HCT116 (cell line): ENCODE data around the gene RHEBL1. TPM values are rescaled to one million over a fixed set of nuclear protein-coding genes. Genes with fewer than 3 reads are reported as not detected.

ENCODE experiments used
- ATAC-seq: fragments of 200-7000 bp; cut with Tn5 transposase; 2 replicates; pipeline ENCODE4 v1.9.1; 2020; ENCODE audit warnings: mild to moderate bottlenecking, moderate library complexity
- BruUV-seq: library from RNA; stranded (reverse); fragments of 400-500 nt; replicated peaks from 2 replicates; lab custom pipeline; 2021; lab: Mats Ljungman, UMichigan
- CTCF ChIA-PET: fragments of 300-600 bp; sonication (Branson Sonifier 250); formaldehyde crosslinking; loops from one replicate; lab custom pipeline; 2021; ENCODE audit warnings: antibody characterized with exemption; lab: Charles Lee
- POLR2A ChIA-PET: fragments of 300-600, 350-600 bp; sonication (Branson Sonifier 250); formaldehyde crosslinking; loops from one replicate; lab custom pipeline; 2021; ENCODE audit warnings: antibody characterized with exemption; lab: Charles Lee
- RAD21 ChIA-PET, 2 experiments: fragments of 300-600 bp; sonication (Branson Sonifier 250); formaldehyde crosslinking; loops; one replicate each; lab custom pipeline; 2023; ENCODE audit warnings: low total read pairs in 2 of 2; ENCODE audit not compliant: uncharacterized antibody in 2 of 2, unreplicated experiment in 2 of 2, low non-redundant PET in 1 of 2; lab: Charles Lee
- DNase-seq: peaks from one replicate; pipeline ENCODE4 v3.0.0-alpha.2; 2010; ENCODE audit warnings: low read depth, low spot score
- H2AFZ ChIP-seq: fragments of 200-600 bp; shearing (Covaris generic), sonication (generic); 2 replicates; pipeline ENCODE4 v1.6.1; 2017; ENCODE audit warnings: low read depth, mixed run types, mixed read lengths, antibody characterized with exemption, low read length; ENCODE audit not compliant: poor library complexity, severe bottlenecking
- H3K27ac ChIP-seq: 2 replicates; pipeline ENCODE4 v1.5.1; 2012; ENCODE audit warnings: low read depth, low read length
- H3K27me3 ChIP-seq: fragments of 200-600 bp; sonication (generic); 2 replicates; pipeline ENCODE4 v1.6.1; 2016; ENCODE audit warnings: mixed run types, low read length, mixed read lengths; ENCODE audit not compliant: insufficient read depth
- H3K36me3 ChIP-seq, 2 experiments: fragments of 200-500 bp in 1 of 2; fragments of 200-600 bp in 1 of 2; sonication (Bioruptor generic) in 1 of 2; sonication (generic) in 1 of 2; 2 replicates each; pipeline versions ENCODE4 v1.5.1 to v1.6.1; 2014 to 2016; ENCODE audit warnings: low read length in 2 of 2, inconsistent platforms in 1 of 2, mixed read lengths in 1 of 2, mixed run types in 1 of 2; ENCODE audit not compliant: insufficient read depth in 2 of 2, control insufficient read depth in 1 of 2
- H3K4me1 ChIP-seq, 2 experiments: fragments of 200-600 bp in 1 of 2; sonication (generic) in 1 of 2; 2 replicates each; pipeline versions ENCODE4 v1.5.1 to v1.6.1; 2012 to 2017; ENCODE audit warnings: low read length in 2 of 2, inconsistent platforms in 1 of 2, mild to moderate bottlenecking in 1 of 2, mixed read lengths in 1 of 2, mixed run types in 1 of 2, moderate library complexity in 1 of 2; ENCODE audit not compliant: insufficient read depth in 2 of 2, control insufficient read depth in 1 of 2
- H3K4me2 ChIP-seq: fragments of 200-600 bp; sonication (generic); 2 replicates; pipeline ENCODE4 v1.6.1; 2017; ENCODE audit warnings: mixed run types, low read length, mixed read lengths
- H3K4me3 ChIP-seq, 2 experiments: fragments of 200-600 bp in 1 of 2; sonication (generic) in 1 of 2; replicated peaks in 1 of 2; 2 replicates each; pipeline ENCODE4 v1.5.1; 2011 to 2016; ENCODE audit warnings: low read length in 2 of 2, control low read depth in 1 of 2, low read depth in 1 of 2, mild to moderate bottlenecking in 1 of 2, mixed read lengths in 1 of 2, mixed run types in 1 of 2
- H3K79me2 ChIP-seq: fragments of 200-600 bp; sonication (generic); 2 replicates; pipeline ENCODE4 v1.6.1; 2017; ENCODE audit warnings: mild to moderate bottlenecking, mixed run types, low read length, moderate library complexity, mixed read lengths; ENCODE audit not compliant: insufficient read depth
- H3K9ac ChIP-seq: fragments of 200-600 bp; sonication (generic); 2 replicates; pipeline ENCODE4 v1.6.1; 2016; ENCODE audit warnings: low read length, mixed read lengths
- H3K9me2 ChIP-seq: fragments of 200-600 bp; sonication (generic), shearing (Covaris generic); 2 replicates; pipeline ENCODE4 v1.6.1; 2017; ENCODE audit warnings: mixed run types, mild to moderate bottlenecking, moderate library complexity; ENCODE audit not compliant: insufficient read depth
- H3K9me3 ChIP-seq, 2 experiments: fragments of 200-500 bp in 1 of 2; fragments of 200-600 bp in 1 of 2; sonication (Bioruptor generic) in 1 of 2; sonication (generic) in 1 of 2; 2 replicates each; pipeline ENCODE4 v1.6.1; 2014 to 2017; ENCODE audit warnings: low read length in 2 of 2, mixed read lengths in 2 of 2, inconsistent platforms in 1 of 2, low read depth in 1 of 2, mild to moderate bottlenecking in 1 of 2, mixed run types in 1 of 2, moderate library complexity in 1 of 2; ENCODE audit not compliant: control insufficient read depth in 1 of 2, insufficient read depth in 1 of 2
- H4K20me1 ChIP-seq: fragments of 200-600 bp; sonication (generic), shearing (Covaris generic); 2 replicates; pipeline ENCODE4 v1.6.1; 2017; ENCODE audit warnings: mixed run types, mild to moderate bottlenecking, moderate library complexity; ENCODE audit not compliant: insufficient read depth
- ATF3 ChIP-seq: IDR thresholded peaks from 2 replicates; pipeline ENCODE4 v1.6.1; 2012
- CBX3 ChIP-seq: IDR thresholded peaks from 2 replicates; pipeline ENCODE4 v1.6.1; 2012; ENCODE audit warnings: low read depth
- CEBPB ChIP-seq: IDR thresholded peaks from 2 replicates; pipeline ENCODE4 v1.6.1; 2012; ENCODE audit warnings: low read depth
- CTCF ChIP-seq, 3 experiments: fragments of 200-600 bp in 1 of 3; sonication (generic) in 1 of 3; IDR thresholded peaks in 2 of 3; conservative IDR thresholded peaks in 1 of 3; 2 replicates each; pipeline ENCODE4 v1.5.1; 2012 to 2017; ENCODE audit warnings: low read depth in 2 of 3, low read length in 2 of 3, antibody characterized with exemption in 1 of 3, borderline replicate concordance in 1 of 3, control low read depth in 1 of 3, mild to moderate bottlenecking in 1 of 3, mixed read lengths in 1 of 3, mixed run types in 1 of 3, moderate library complexity in 1 of 3; ENCODE audit not compliant: insufficient read depth in 1 of 3
- EGR1 ChIP-seq: IDR thresholded peaks from 2 replicates; pipeline ENCODE4 v1.6.1; 2012; ENCODE audit warnings: low read depth
- EZH2 ChIP-seq: fragments of 200-600 bp; sonication (generic); IDR thresholded peaks from 2 replicates; pipeline ENCODE4 v1.6.1; 2017; ENCODE audit warnings: antibody characterized with exemption, mixed run types
- EZH2phosphoT487 ChIP-seq: fragments of 200-600 bp; IDR thresholded peaks from 2 replicates; pipeline ENCODE4 v1.6.1; 2018; ENCODE audit warnings: antibody characterized with exemption, borderline replicate concordance
- FOSL1 ChIP-seq: IDR thresholded peaks from 2 replicates; pipeline ENCODE4 v1.6.1; 2012; ENCODE audit warnings: low read depth
- JUND ChIP-seq: IDR thresholded peaks from 2 replicates; pipeline ENCODE4 v1.6.1; 2012
- MAX ChIP-seq: IDR thresholded peaks from 2 replicates; pipeline ENCODE4 v1.6.1; 2012
- POLR2A ChIP-seq: IDR thresholded peaks from 2 replicates; pipeline ENCODE4 v1.7.0; 2011; ENCODE audit warnings: borderline replicate concordance; ENCODE audit not compliant: insufficient read depth, insufficient read length; ENCODE audit errors: extremely low read depth
- POLR2AphosphoS5 ChIP-seq: IDR thresholded peaks from 2 replicates; pipeline ENCODE4 v1.6.1; 2011; ENCODE audit warnings: mild to moderate bottlenecking, low read depth, low read length, moderate library complexity
- RAD21 ChIP-seq: IDR thresholded peaks from 2 replicates; pipeline ENCODE4 v1.6.1; 2012; ENCODE audit warnings: low read depth, mild to moderate bottlenecking
- SIN3A ChIP-seq: IDR thresholded peaks from 2 replicates; pipeline ENCODE4 v1.6.1; 2012; ENCODE audit warnings: low read depth
- SP1 ChIP-seq: IDR thresholded peaks from 2 replicates; pipeline ENCODE4 v1.6.1; 2012; ENCODE audit warnings: low read depth
- SRF ChIP-seq: IDR thresholded peaks from 2 replicates; pipeline ENCODE4 v1.6.1; 2012; ENCODE audit warnings: low read depth
- TCF7L2 ChIP-seq: IDR thresholded peaks from 2 replicates; pipeline ENCODE4 v1.7.0; 2011; ENCODE audit warnings: borderline replicate concordance, inconsistent platforms; ENCODE audit not compliant: insufficient read depth, insufficient read length; ENCODE audit errors: extremely low read depth
- YY1 ChIP-seq: IDR thresholded peaks from 2 replicates; pipeline ENCODE4 v1.6.1; 2011; ENCODE audit warnings: low read length, low read depth, moderate library complexity, mild to moderate bottlenecking; ENCODE audit not compliant: insufficient replicate concordance; ENCODE audit errors: extremely low read depth
- ZFX ChIP-seq: fragments of 450-650 bp; IDR thresholded peaks from 2 replicates; pipeline ENCODE4 v1.6.1; 2017
- ZNF274 ChIP-seq: fragments of 200-500 bp; sonication (Bioruptor generic); IDR thresholded peaks from 2 replicates; pipeline ENCODE4 v1.6.1; 2014; ENCODE audit warnings: mild to moderate bottlenecking, low read depth, low read length, inconsistent platforms
- intact Hi-C: fragments of 100-400 bp; cut with micrococcal nuclease; formaldehyde crosslinking; loops from 2 replicates; pipeline ENCODE4 v1.10.0; 2022
- total RNA-seq: library from RNA; stranded (reverse); gene quantifications from one replicate; pipeline ENCODE4 v1.2.1, GENCODE V29; 2021; ENCODE audit not compliant: unreplicated experiment

The RHEBL1 gene
- total RNA-seq, 1 experiment from 2014 or later = 2.8 TPM

- Histone ChIP-seq H3K9ac (peak overlapping the region; percentile 89), H3K4me3 (peak overlapping the region; percentile 88 to 93), H3K79me2 (peaks cover 11% of the 10 kb centered on the region; the same call in 1 of the 2 replicates), H3K27ac (peak overlapping the region; percentile 89), H4K20me1 (no peaks in the 10 kb centered on the region), H3K27me3 (no peaks in the 10 kb centered on the region), H3K9me2 (no peaks in the 10 kb centered on the region), H3K4me2 (peak overlapping the region; percentile 96), H3K4me1 (peaks cover 8 to 20% of the 10 kb centered on the region in 2 experiments), H2AFZ (no peak overlapping the region), H3K9me3 (no peaks in the 10 kb centered on the region), H3K36me3 (peaks cover 13 to 14% of the 10 kb centered on the region in 2 experiments; a peak in 3 of 4 replicates)
- CTCF ChIA-PET = interaction anchor here (0.6 to 2.7 kb wide), 8 partner anchors 8 to 1274 kb away, joined by 3 to 16 read pairs (median 6); partner anchors contain the start of genes DDN and DDX23
- POLR2A ChIA-PET = interaction anchor here (1.0 to 1.3 kb wide), 3 partner anchors 12 to 112 kb away, joined by 3 read pairs; partner anchors contain the start of gene TUBA1B
- DNase-seq = no peak
- intact Hi-C loops = no loop called here
- RAD21 ChIA-PET = no interaction called here
- peak; percentile 9 for ATAC-seq
- TF ChIP-seq TCF7L2 (no peak), SRF (no peak), JUND (no peak), ZNF274 (no peak), SIN3A (no peak), CEBPB (no peak; the same call in 1 of the 2 replicates), ZFX (no peak), EGR1 (no peak), MAX (no peak), POLR2A (no peak), POLR2AphosphoS5 (no peak), RAD21 (no peak), CBX3 (no peak), FOSL1 (no peak; the same call in 1 of the 2 replicates), CTCF (IDR thresholded peaks at IDR 0.05 in 2 of 3, conservative IDR thresholded peaks at IDR 0.05 in 1 of 3; ENCODE audit: borderline replicate concordance in 1 of 3, insufficient read depth in 1 of 3, low read depth in 2 of 3, low read length in 2 of 3) (no peak), SP1 (no peak), EZH2 (no peak), YY1 (no peak), ATF3 (no peak), EZH2phosphoT487 (no peak)
- BruUV-seq = TSS peak; percentile 95
Observed at GRCh38 chr12:49019120-49019430, 50.7 kb downstream of the RHEBL1 start.
